Progenitor cell of endocrine pancreas (in vitro differentiated cells): ENCODE results near the gene LOXL4. TPM values are rescaled to one million over a fixed set of nuclear protein-coding genes. Genes with fewer than 3 reads are reported as not detected.

Experiments
- DNase-seq: peaks from one replicate; pipeline ENCODE4 v3.0.0; 2021; ENCODE audit warnings: low spot score; ENCODE audit not compliant: unreplicated experiment
- H3K27ac Mint-ChIP-seq: 2 replicates; pipeline ENCODE4 v1.8.0; 2021; ENCODE audit warnings: mild to moderate bottlenecking, moderate library complexity, mixed read lengths
- H3K27me3 Mint-ChIP-seq: 2 replicates; pipeline ENCODE4 v1.8.0; 2021; ENCODE audit warnings: mixed read lengths
- H3K36me3 Mint-ChIP-seq: 2 replicates; pipeline ENCODE4 v1.8.0; 2022; ENCODE audit warnings: mixed read lengths; ENCODE audit not compliant: insufficient read depth
- H3K4me1 Mint-ChIP-seq: 2 replicates; pipeline ENCODE4 v1.8.0; 2021; ENCODE audit warnings: low read depth, mixed read lengths
- H3K4me3 Mint-ChIP-seq: 2 replicates; pipeline ENCODE4 v1.8.0; 2021; ENCODE audit warnings: low read depth, mild to moderate bottlenecking, moderate library complexity, mixed read lengths
- H3K9me3 Mint-ChIP-seq: 2 replicates; pipeline ENCODE4 v1.8.0; 2021; ENCODE audit warnings: low read depth, mixed read lengths
- CTCF ChIP-seq: fragments of 200-600 bp; sonication (generic); IDR thresholded peaks from one replicate; pipeline ENCODE4 v1.5.0; 2021; ENCODE audit warnings: antibody characterized with exemption, mild to moderate bottlenecking; ENCODE audit not compliant: unreplicated experiment
- total RNA-seq: library from RNA; stranded (reverse); gene quantifications from 2 replicates; pipeline ENCODE4 v1.2.1, GENCODE V29; 2021

LOXL4 gene
- total RNA-seq, 1 donor from 2014 or later, result 3.7 TPM

DNA sequence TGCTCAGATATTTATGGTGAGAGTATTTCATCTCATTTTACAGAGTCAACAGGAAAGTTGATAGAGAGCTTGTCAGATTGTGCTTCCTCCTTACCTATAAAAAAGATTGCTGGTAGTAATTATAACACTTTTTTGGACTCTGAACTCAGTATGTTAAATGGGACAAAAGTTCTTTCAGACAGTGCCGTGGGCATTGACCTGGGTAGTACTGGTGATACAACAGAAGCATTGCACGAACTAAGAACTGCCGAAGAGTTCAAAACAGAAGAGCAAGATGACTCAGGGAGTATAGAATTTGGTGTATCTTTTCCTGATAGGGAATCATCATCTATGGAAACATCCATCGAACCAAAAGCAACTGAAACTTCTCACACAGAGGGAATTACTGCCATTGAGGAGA is 58.6 kb downstream of the LOXL4 start:
- Mint-ChIP-seq H3K4me1 (no peaks in the 10 kb centered on the region), H3K4me3 (no peak overlapping the region), H3K36me3 (peaks cover 6% of the 10 kb centered on the region), H3K27me3 (no peaks in the 10 kb centered on the region), H3K9me3 (no peaks in the 10 kb centered on the region), H3K27ac (no peak overlapping the region)
- no peak for DNase-seq
- TF ChIP-seq CTCF, result no peak

DNA sequence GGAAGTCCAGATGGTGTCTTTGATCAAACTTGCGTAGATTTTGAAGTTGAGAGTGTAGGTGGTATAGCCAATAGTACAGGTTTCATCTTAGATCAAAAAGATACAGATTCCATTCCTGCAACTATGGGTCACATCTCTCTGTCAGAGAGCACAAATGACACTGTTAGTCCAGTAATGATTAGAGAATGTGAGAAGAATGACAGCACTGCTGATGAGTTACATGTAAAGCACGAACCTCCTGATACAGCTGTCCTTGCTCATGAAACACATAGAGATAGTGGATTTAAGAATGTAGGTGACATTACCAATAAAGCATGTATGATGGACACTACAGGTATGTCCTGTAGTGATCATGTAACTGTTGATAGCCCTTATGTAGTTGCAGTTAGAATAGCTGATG is 59.1 kb downstream of the LOXL4 start:
- Mint-ChIP-seq H3K27me3 (no peaks in the 10 kb centered on the region), H3K4me1 (no peaks in the 10 kb centered on the region), H3K27ac (no peak overlapping the region), H3K9me3 (no peaks in the 10 kb centered on the region), H3K36me3 (peaks cover 6% of the 10 kb centered on the region), H3K4me3 (no peak overlapping the region)
- no peak for TF ChIP-seq CTCF
- no peak for DNase-seq

GRCh38 chr10:98205351-98205750 is 62.6 kb downstream of the LOXL4 start:
- H3K4me1 Mint-ChIP-seq, result peaks cover 6% of the 10 kb centered on the region
- H3K27ac Mint-ChIP-seq, result no peak overlapping the region
- H3K27me3 Mint-ChIP-seq, result no peaks in the 10 kb centered on the region
- H3K4me3 Mint-ChIP-seq, result no peak overlapping the region
- no peak for TF ChIP-seq CTCF
- DNase-seq, result no peak
- H3K9me3 Mint-ChIP-seq, result no peaks in the 10 kb centered on the region
- peaks cover 8% of the 10 kb centered on the region for H3K36me3 Mint-ChIP-seq

- Mint-ChIP-seq H3K27ac (no peak overlapping the region), H3K9me3 (no peaks in the 10 kb centered on the region), H3K36me3 (peaks cover 1% of the 10 kb centered on the region), H3K4me3 (no peak overlapping the region), H3K4me1 (peaks cover 12% of the 10 kb centered on the region), H3K27me3 (no peaks in the 10 kb centered on the region)
- no peak for TF ChIP-seq CTCF
- no peak for DNase-seq
These were observed 65.6 kb downstream of the LOXL4 start for GRCh38 chr10:98202378-98202777.

- no peak for TF ChIP-seq CTCF
- Mint-ChIP-seq H3K36me3 (peaks cover 1% of the 10 kb centered on the region), H3K27me3 (no peaks in the 10 kb centered on the region), H3K27ac (no peak overlapping the region), H3K9me3 (no peaks in the 10 kb centered on the region), H3K4me1 (peaks cover 12% of the 10 kb centered on the region), H3K4me3 (no peak overlapping the region)
- no peak for DNase-seq
These were observed 66.2 kb downstream of the LOXL4 start for GRCh38 chr10:98201760-98202159.

Other genes with a start within 250 kb of the LOXL4 start
- gene CRTAC1, start 237.6 kb downstream of the LOXL4 start, total RNA-seq, result 4.2 and 4.6 TPM in 2 replicates
- gene R3HCC1L, start 133.5 kb downstream of the LOXL4 start, total RNA-seq, result 18.7 and 18.9 TPM in 2 replicates
- gene PYROXD2, start 147.0 kb upstream of the LOXL4 start, total RNA-seq, result 13.3 and 15.8 TPM in 2 replicates
- 51.3 and 52.1 TPM in 2 replicates for gene HPS1, start 178.7 kb upstream of the LOXL4 start, total RNA-seq